Measurements from ENCODE around the gene USP19.

Gene USP19

DNA sequence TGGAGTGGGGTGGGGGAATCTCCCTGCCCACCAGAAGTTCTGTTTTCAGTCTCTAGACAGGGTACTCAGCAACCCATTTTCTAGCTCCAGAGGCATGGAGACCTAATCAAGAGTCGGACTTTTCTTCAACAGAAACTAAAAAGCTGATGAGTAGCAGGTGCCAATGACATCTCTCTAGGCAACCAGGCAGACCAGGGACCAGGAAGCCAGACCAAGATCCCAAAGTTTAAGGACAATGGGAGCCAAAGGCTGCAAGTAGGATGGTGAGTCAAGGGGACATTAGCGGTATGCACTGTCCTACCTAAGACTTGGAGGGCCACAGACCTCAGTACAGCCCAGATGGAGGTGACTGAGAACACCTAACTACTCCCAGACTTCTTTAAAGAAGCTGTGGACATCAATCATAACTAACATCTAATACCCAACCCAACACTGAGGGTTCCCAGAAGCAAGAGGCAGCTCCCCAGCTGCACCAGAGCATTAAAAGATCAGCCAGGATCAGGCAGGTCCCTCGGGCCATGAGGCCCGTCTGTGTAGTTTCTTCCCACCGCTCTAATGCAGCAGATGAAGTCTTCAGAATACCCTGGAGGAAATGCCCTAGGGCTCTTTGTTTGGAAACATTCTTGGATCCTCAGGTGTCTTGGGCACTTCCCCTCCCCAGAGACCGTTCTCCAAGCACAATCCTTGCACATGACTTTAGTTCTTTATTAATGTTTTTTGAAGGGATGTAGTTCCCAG lies 44.5 kb upstream of the USP19 start:
- H3K36me3 ChIP-seq (replicated peaks; ENCODE audit: insufficient read depth, low read length) = no peaks in the 10 kb centered on the region; the same call in 1 of the 2 replicates
- H3K9ac ChIP-seq (ENCODE audit: low read length) = peak overlapping the region; percentile 69; the same call in 1 of the 2 replicates
- H3K9me2 ChIP-seq (replicated peaks; ENCODE audit: insufficient read depth, low read length) = no peaks in the 10 kb centered on the region
- no peaks in the 10 kb centered on the region for H3K27me3 ChIP-seq (replicated peaks; ENCODE audit: insufficient read depth, low read length)
- H3F3A ChIP-seq (ENCODE audit: insufficient read depth, low read length) = 0 out of 2 replicates have a peak, but pooled peaks cover 3% of the 10 kb centered on the region
- 0 out of 2 replicates have a peak overlapping the region, but pooled peaks have one; percentile 56 for H2AFZ ChIP-seq (ENCODE audit: low read length)
- no peak for DNase-seq
- H3K9me3 ChIP-seq (replicated peaks; ENCODE audit: insufficient read depth, low read length) = no peaks in the 10 kb centered on the region
- H3K4me1 ChIP-seq (ENCODE audit: low read length) = peaks cover 5% of the 10 kb centered on the region; the same call in 1 of the 2 replicates
- peak overlapping the region; percentile 91 for H3K4me3 ChIP-seq (ENCODE audit: low read length)
- H3K79me2 ChIP-seq (ENCODE audit: low read length) = peaks cover 15% of the 10 kb centered on the region
- H4K20me1 ChIP-seq (ENCODE audit: insufficient read depth, low read length) = no peaks in the 10 kb centered on the region
- no peak overlapping the region for H3K27ac ChIP-seq (ENCODE audit: low read length)
- H3K4me2 ChIP-seq (ENCODE audit: low read depth, low read length) = peak overlapping the region; percentile 87
- TF ChIP-seq, protein P1, sequence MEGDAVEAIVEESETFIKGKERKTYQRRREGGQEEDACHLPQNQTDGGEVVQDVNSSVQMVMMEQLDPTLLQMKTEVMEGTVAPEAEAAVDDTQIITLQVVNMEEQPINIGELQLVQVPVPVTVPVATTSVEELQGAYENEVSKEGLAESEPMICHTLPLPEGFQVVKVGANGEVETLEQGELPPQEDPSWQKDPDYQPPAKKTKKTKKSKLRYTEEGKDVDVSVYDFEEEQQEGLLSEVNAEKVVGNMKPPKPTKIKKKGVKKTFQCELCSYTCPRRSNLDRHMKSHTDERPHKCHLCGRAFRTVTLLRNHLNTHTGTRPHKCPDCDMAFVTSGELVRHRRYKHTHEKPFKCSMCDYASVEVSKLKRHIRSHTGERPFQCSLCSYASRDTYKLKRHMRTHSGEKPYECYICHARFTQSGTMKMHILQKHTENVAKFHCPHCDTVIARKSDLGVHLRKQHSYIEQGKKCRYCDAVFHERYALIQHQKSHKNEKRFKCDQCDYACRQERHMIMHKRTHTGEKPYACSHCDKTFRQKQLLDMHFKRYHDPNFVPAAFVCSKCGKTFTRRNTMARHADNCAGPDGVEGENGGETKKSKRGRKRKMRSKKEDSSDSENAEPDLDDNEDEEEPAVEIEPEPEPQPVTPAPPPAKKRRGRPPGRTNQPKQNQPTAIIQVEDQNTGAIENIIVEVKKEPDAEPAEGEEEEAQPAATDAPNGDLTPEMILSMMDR (IDR thresholded peaks at IDR 0.05; ENCODE audit: low read length) = no peak
- TF ChIP-seq EZH2 (optimal IDR thresholded peaks at IDR 0.05; ENCODE audit: low read depth, low read length) (no peak), EZH2phosphoT487 (IDR thresholded peaks at IDR 0.05; ENCODE audit: low read length) (no peak)

DNA sequence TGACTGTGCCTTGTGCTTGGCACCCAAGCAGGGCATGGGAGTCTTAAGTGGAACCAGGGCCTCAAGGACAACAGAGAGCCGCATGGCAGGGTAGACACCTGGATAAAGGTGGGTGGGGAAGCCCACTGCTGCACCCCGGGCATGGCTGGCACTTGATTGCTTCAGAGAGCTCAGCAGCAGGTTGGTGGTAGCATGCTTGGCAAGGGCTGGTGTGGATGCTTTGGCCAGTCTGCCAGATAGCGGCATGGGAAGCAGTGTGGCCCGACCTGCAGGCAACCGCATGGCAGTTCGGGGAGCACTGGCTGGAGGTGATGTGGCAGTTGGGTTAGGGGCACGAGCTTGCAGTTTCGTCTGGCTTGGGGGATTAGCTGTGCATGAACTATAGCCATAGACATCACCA lies 43.0 kb upstream of the USP19 start:
- TF ChIP-seq EZH2phosphoT487 (IDR thresholded peaks at IDR 0.05; ENCODE audit: low read length) (no peak), EZH2 (optimal IDR thresholded peaks at IDR 0.05; ENCODE audit: low read depth, low read length) (no peak)
- TF ChIP-seq, protein P1 (IDR thresholded peaks at IDR 0.05; ENCODE audit: low read length) = no peak
- no peak overlapping the region for H3K27ac ChIP-seq (ENCODE audit: low read length)
- no peaks in the 10 kb centered on the region for H4K20me1 ChIP-seq (ENCODE audit: insufficient read depth, low read length)
- peaks cover 15% of the 10 kb centered on the region for H3K79me2 ChIP-seq (ENCODE audit: low read length)
- no peak overlapping the region for H3K4me3 ChIP-seq (ENCODE audit: low read length)
- H3K36me3 ChIP-seq (replicated peaks; ENCODE audit: insufficient read depth, low read length) = no peaks in the 10 kb centered on the region; the same call in 1 of the 2 replicates
- no peaks in the 10 kb centered on the region for H3K9me2 ChIP-seq (replicated peaks; ENCODE audit: insufficient read depth, low read length)
- no peak overlapping the region for H3K4me2 ChIP-seq (ENCODE audit: low read depth, low read length)
- no peaks in the 10 kb centered on the region for H3K9me3 ChIP-seq (replicated peaks; ENCODE audit: insufficient read depth, low read length)
- 0 out of 2 replicates have a peak, but pooled peaks cover 3% of the 10 kb centered on the region for H3F3A ChIP-seq (ENCODE audit: insufficient read depth, low read length)
- H2AFZ ChIP-seq (ENCODE audit: low read length) = no peak overlapping the region
- no peaks in the 10 kb centered on the region for H3K27me3 ChIP-seq (replicated peaks; ENCODE audit: insufficient read depth, low read length)
- peaks cover 5% of the 10 kb centered on the region; the same call in 1 of the 2 replicates for H3K4me1 ChIP-seq (ENCODE audit: low read length)
- no peak overlapping the region for H3K9ac ChIP-seq (ENCODE audit: low read length)
- no peak for DNase-seq

DNA sequence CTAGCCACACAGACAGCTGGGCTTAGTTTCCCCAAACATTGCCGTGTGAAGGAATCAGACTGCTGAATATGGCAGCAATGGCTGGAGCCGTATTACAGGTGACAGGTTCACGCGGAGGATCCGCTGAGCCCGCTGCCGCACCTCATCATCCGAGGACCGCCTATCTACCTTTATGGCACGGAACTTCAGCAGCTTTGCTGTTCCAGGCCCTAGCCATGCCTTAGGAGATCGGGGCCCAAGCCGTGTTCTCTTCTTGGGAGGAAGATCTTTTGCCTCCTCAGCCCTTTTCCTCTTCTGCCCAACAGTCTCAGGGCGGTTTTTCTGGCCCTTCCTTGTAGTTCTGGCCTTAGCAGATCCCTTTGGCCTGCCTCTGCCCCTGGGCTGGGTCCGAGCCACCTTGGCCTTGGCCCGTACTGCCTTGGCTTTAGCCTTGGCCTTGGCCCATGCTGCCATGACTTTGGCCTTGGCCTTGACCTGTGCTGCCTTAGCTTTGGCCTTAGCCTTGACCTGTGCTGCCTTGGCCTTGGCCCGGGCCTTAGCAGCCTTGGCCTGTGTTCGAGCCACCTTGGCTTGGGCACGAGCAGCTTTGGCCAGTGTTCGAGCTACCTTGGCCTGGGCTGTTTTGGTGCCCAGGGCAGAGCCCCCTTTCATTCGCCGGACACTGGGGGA lies 42.3 kb upstream of the USP19 start:
- Histone ChIP-seq H3K79me2 (ENCODE audit: low read length) (peaks cover 15% of the 10 kb centered on the region), H4K20me1 (ENCODE audit: insufficient read depth, low read length) (no peaks in the 10 kb centered on the region), H3K36me3 (replicated peaks; ENCODE audit: insufficient read depth, low read length) (no peaks in the 10 kb centered on the region; the same call in 1 of the 2 replicates), H2AFZ (ENCODE audit: low read length) (no peak overlapping the region), H3K27me3 (replicated peaks; ENCODE audit: insufficient read depth, low read length) (no peaks in the 10 kb centered on the region), H3K4me1 (ENCODE audit: low read length) (peaks cover 5% of the 10 kb centered on the region; the same call in 1 of the 2 replicates), H3K9me3 (replicated peaks; ENCODE audit: insufficient read depth, low read length) (no peaks in the 10 kb centered on the region), H3K27ac (ENCODE audit: low read length) (no peak overlapping the region), H3F3A (ENCODE audit: insufficient read depth, low read length) (0 out of 2 replicates have a peak, but pooled peaks cover 3% of the 10 kb centered on the region), H3K4me2 (ENCODE audit: low read depth, low read length) (no peak overlapping the region), H3K9me2 (replicated peaks; ENCODE audit: insufficient read depth, low read length) (no peaks in the 10 kb centered on the region), H3K4me3 (ENCODE audit: low read length) (no peak overlapping the region), H3K9ac (ENCODE audit: low read length) (no peak overlapping the region)
- no peak for DNase-seq
- no peak for TF ChIP-seq EZH2 (optimal IDR thresholded peaks at IDR 0.05; ENCODE audit: low read depth, low read length)

Data from MM.1S (cell line).